DMS114 treated with DMSO at 0.1 percent for 48 hours (cell line): ENCODE results near the gene OR7C1.
"Not testable (repeated sequence)": the region's sequence is repeated elsewhere in the genome, so short reads cannot be mapped to it uniquely, and the experiment has no call there.

Experiments used
- DNase-seq: peaks from one replicate; lab custom pipeline; 2025; ENCODE audit not compliant: unreplicated experiment; lab: John Stamatoyannopoulos, UW

The OR7C1 gene

DNA sequence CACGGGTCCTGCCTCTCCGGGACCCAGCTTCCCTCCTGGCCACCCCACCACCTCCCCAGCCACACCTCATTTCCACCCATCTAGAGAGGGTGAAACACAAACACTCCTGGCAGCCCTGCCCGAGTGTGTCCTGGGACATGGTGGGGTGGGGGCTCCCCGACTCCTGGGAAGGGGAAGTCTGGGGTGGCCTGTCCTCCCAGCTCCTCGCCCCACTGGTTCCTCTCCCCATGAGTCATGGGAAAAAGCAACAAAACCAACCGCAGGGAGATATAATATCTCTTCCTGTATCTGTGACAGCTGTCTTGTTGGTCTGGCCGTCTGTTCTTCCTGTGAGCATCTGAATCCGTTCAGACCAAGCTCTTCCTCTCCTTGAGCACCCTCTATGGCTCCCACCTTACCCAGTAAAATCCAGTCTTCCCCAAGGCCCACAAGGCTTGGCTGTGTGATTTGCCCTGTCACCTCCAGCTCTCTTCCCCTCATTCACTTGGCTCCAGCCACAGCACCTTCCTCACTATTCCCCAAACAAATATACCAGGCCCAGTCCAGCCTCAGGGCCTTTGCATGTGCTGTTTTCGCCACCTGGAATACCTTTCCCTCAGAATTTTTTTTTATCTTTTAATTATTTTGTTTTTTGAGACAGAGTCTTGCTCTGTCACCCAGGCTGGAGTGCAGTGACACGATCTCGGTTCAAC lies 49.7 kb downstream of the OR7C1 start:
- not testable (repeated sequence) for DNase-seq

DNA sequence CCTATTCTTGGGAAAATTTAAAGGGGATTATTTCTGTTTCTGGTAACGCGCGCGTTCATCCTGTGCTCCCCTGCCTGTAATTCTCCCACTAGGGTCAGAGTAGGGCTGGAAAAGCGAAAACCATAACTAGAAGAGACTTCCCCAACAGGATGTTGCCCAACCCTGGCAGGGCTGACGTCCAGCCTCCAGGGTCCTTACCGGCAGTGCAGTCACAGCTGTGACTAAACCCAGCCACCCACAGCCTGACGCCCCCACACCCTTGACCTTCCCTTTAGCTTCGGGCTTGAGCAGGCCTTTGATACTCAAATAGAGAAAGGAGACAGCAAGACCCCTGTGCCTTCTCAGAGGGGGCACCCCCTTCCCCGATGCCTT lies 50.3 kb downstream of the OR7C1 start:
- not testable (repeated sequence) for DNase-seq

DNA sequence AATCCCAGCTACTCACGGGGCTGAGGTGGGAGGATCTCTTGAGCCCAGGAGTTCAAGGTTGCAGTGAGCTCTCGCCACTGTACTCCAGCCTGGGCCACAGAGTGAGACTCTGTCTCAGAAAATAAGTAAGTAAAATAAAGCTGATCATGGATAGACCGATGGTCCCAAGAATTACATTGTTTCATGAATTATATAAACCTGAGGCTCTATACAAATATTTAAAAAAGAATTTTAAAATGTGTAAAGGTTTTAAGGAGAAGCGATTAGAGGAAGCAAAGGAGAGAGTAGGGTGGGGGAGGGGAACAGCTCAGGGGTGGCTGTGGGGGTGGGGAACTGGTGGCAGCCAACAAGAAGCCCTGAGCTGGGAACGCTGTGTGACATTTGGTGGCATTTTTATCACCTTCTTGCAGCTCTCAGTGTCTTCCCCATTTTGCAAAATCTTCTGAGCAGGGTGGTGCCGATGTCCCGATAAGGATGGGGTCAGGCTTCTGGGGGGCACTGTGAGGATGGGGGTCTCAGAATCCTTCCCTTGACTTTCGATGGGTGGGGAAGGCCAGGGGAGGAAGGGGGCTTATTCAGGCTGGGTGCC lies 51.5 kb downstream of the OR7C1 start:
- DNase-seq: not testable (repeated sequence)

DNA sequence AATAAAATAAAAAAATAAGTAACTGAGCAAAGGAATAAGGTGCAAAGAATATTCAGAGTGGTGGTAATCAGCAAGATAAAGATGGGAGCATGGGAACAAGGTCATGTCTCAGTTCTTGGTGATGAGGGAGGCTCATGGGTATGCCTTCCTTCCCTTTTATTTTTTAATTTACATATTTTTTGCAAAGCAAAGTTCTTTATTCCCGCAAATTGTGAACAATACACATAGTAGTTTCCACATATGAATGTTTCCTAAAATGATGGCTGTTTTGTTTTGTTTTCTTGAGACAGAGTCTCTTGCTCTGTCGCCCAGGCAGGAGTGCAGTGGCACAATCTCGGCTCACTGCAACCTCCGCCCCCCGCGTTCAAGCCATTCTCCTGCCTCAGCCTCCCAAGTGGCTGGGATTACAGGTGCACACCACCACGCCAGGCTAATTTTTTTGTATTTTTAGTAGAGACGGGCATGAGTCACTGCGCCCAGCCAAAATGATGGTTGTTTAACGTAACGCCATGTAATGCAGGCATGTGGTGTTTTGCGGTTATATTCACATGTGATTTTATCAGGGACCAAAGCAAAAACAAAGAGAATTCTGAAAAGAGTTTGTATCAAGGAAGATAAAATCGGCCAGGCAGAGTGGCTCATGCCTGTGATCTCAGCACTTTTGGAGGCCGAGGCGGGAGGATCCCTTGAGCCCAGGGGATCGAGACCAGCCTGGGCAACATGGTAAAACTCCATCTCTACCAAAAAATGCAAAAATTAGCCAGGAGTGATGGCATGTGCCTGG lies 52.2 kb downstream of the OR7C1 start:
- no peak for DNase-seq

DNA sequence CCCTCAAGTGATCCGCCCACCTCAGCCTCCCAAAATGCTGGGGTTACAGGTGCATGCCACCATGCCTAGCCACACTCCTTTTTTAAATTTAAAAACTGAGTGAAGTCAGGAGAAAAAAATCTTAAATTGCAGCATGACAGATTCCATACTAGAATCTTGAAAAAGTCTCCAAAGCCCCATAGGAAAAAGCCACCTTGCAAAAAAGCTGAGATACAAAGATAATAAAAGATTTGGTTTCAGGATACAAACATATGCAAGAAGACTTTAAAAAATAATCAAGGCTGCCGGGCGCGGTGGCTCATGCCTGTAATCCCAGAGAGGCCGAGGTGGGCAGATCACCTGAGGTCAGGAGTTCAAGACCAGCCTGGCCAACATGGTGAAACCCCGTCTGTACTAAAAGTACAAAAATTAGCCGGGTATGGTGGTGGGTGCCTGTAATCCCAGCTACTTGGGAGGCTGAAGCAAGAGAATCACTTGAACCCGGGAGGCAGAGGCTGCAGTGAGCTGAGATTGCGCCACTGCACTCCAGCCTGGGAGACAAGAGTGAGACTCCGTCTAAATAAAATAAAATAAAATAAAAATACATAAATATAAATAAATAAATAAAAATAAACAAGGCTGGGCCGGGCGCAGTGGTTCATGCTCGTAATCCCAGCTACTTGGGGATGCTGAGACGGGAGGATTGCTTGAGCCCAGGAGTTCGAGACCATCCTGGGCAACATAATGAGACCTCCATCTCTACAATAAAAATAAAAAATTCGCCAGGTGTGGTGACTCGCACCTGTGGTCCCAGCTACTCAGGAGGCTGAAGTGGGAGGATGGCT lies 53.1 kb downstream of the OR7C1 start:
- DNase-seq: not testable (repeated sequence)

DNA sequence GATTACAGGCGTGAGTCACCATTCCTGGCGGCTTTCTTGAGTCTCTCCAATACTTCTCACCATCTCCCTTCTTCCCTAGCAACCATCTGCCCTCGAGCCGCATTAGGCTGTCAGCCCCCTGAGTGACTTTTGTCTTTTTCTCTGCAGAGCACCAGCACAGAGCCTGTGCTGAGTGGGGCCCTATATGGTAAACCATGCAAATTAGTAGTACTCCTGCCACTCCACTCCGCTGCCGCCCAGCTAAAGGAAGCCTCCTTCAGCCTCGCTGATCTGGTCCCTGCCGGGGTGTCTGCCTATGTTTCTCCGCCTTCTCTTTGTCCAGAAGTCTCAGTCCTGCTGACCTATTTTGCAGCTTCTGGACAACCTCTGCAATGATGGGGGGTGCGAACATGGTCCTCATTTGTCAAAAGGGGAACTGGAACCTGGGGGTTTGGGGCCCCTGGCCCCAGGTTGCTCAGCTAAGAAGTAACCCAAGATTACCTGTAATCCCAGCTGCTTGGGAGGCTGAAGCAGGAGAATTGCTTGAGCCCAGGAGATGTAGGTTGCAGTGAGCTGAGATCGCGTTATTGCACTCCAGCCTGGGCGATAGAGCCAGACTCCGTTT lies 54.3 kb downstream of the OR7C1 start:
- DNase-seq: not testable (repeated sequence)

DNA sequence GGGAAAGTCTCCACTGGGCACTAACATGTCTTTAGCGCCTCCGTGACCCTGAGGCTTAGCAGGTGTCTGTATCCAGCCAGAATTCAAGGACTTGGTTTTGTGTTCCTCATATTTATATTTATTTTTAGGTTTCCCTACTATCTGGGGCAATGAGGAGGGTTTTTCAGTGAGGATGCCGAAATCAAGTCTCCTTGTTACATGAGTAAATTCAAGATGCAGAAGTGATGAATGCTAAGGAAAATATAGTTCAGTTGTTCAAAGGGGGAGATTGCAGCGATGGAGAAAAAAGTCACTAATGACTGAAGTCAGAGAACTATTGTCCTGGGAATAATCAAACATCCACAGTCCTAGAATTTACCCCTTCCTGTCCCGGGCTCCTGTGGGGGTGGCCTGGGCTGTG lies 55.8 kb downstream of the OR7C1 start:
- no peak for DNase-seq

DNA sequence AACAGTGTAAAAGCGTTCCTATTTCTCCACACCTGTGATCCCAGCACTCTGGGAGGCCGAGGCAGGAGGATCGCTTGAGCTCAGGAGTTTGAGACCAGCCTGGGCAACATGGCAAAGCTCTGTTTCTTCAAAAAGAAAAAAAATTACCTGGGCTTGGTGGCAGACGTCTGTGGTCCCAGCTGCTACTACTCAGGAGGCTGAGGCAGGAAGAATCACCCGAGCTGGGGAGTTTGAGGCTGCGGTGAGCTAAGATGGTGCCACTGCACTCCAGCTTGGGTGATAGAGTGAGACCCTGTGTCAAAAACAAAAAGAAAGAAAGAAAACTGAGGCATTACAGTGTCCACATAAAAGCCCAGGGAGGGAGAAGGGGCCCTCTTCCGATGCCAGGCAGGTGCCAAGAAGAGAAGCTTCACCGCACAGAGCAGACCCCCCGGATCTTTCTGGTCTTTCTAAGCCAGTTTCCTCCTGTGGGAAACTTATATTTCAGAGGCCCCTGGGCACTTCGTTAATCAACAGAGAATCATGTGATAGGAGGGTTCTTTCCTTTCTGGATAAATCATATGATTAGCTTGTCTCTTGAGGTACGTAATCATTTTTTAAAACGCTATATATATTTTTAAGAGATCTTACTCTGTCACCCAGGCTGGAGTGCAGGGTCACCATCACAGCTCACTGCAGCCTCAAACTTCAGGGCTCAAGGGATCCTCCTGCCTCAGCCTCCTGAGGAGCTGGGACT lies 56.7 kb downstream of the OR7C1 start, which contains the start of gene ADGRE2:
Gene ADGRE2, minus strand, starts transcription at position 451 of the 736 bp plus-strand sequence. CDS start 1,804 bp downstream, outside the sequence.
- not testable (repeated sequence) for DNase-seq

DNA sequence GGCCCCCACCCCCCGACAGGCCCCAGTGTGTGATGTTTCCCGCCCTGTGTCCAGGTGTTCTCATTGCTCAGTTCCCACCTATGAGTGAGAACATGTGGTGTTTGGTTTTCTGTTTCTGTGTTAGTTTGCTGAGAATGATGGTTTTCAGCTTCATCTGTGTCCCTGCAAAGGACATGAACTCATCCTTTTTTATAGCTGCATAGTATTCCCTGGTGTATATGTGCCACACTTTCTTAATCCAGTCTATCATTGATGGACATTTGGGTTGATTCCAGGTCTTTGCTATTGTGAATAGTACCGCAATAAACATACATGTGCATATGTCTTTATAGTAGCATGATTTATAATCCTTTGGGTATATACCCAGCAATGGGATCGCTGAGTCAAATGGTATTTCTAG lies 57.3 kb downstream of the OR7C1 start:
- not testable (repeated sequence) for DNase-seq

DNA sequence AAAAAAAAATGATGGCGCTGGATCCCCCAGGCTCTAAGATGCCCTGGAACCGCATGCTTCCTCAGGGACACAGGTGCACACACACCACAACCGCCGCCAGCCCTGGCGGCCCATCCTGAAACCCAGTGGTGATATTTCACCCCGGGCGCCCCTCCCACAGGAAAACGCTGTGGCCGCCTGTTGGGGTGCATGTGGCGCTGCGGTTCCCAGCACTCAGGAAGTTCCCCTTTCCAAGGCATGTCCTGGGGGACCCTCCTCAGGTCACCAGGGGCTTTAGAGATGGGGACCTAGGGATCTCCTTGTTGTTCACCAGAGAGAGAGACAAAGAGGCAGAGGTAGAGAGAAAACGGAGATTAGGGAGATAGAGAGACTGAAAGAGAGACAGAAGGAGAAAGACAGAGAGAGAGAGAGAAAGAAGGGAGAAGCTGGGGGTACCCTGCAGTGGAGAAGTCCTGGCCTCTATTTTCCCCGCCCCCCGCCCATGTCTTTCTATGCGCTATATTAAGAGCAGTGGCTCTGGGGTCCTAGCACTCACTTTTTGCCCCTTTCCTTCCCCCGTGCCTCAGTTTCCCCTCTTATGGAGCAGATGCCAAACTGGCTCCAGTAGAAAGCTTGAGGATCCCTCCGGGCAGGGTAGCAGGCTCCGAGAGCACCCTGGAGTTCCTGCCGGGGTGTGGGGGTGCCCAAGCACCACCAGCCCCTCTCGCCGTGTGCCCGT lies 59.0 kb downstream of the OR7C1 start:
- no peak for DNase-seq

DNA sequence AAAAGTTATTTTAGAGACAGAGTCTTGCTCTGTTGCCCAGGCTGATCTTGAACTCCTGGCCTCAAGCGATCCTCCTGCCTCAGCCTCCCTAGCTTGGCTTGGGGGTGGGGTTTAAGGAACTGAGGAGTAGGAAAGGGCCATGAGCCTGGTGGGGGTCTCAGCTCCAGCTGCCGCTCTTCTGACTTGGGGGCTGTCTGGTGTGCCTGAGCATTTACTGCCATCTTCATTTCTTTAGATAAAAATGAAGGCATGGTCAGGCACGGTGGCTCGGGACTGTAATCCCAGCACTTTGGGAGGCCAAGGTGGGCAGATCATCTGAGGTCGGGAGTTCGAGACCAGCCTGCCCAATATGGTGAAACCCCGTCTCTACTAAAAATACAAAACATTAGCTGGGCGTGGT lies 59.7 kb downstream of the OR7C1 start:
- DNase-seq: not testable (repeated sequence)

DNA sequence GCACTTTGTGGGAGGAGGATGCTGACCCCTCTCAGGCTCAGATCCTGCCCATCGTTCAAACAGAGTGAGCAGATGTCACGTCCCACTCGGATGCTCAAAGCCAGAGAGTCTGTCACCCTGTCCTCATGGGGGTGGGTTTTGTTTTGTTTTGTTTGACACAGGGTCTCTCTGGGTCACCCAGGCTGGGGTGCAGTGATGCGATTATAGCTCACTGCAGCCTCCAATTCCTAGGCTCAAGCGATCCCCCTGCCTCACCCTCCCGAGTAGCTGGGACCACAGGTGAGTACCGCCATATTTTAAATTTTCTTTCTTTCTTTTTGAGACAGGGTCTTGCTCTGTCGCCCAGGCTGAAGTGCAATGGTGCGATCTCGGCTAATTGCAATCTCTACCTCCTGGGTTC lies 60.6 kb downstream of the OR7C1 start:
- no peak for DNase-seq

DNA sequence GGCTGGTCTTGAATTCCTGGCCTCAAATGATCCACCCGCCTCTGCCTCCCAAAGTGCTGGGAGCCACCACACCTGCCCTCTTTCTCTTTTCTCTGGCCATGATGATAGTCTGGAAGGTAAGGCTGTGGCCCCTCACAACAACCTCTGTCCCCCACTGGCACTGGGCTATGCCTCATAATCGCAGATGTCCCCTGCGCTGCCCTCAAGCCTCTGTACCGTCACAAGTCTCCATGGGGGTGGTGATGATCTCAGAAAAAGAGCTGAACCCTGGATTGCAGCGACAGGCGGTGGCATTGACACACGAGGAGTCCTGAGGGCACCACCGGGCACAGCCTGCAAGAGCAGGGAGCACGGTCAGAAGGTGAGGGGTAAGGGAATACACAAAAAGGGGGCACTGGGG lies 61.3 kb downstream of the OR7C1 start:
- not testable (repeated sequence) for DNase-seq

DNA sequence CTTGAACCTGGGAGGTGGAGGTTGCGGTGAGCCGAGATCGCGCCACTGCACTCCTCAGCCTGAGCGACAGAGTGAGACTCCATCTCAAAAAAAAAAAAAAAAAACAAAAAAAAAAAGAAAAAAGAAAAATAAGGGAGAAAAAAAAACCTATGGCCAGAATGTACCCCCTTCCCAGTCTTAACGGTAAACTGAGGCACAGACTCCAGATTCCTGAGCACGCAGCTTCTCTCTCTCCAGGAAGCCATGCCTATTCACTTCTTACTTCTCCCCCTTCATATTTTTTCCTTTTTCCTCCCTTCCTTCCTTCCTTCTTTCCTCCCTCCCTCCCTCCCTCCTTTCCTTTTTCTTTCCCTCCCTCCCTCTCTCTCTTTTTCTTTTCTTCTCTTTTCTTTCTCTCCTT lies 62.0 kb downstream of the OR7C1 start:
- DNase-seq: no peak

DNA sequence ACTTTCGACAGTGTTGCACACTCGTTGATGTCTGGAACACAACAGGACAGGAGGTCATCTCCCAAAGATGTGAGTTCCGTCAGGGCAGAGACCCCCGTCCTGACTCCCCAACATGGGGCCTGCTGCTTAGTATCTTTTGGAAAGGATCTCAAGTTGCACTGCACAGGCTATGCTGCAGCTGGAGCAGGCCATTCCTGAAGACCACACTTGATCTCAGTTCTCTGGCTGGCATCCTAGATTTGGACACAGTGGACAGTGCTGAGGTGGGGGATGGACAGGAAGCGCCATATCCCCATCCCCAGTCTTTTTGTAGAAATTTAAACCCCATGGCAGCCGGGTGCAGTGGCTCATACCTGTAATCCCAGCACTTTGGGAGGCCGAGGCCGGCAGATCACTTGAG lies 62.5 kb downstream of the OR7C1 start:
- no peak for DNase-seq

DNA sequence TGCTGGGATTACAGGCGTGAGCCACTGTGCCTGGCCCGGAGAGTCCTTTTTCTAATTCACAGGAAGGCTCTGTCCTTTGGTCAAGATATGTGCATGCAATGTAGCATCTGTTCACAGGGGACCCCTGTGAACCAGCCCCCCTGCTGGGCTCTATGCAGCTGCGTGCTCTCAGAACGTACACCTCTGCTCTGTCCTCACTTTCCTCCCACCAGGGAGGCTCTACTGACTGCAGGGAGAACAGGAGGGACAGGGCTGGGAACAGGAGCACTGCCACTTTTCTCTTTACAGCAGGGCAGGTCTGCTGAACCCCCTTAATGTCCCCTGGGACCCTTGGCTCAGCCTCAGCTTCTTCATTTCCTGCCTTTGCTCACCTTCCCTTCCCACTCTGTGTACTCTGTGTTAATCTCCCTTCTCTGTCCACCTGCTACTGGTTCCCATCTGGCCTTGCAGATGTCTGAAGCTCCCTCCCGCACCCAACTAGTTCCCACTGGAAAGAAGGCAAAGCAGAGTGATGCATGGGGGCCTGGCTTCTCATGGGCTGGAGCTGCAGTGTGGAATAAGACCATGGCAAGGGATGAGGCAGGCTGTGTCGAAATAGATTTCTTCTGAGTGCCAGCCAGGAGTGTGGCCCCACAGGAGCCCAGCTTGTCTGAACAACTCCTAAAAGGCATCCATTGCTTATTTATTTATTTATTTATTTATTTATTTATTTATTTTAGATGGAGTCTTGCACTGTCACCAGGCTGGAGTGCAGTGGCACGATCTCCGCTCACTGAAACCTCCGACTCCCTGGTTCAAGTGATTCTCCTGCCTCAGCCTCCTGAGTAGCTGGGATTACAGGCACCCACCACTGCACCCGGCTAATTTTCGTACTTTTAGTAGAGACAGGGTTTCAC lies 63.8 kb downstream of the OR7C1 start:
- DNase-seq: no peak

DNA sequence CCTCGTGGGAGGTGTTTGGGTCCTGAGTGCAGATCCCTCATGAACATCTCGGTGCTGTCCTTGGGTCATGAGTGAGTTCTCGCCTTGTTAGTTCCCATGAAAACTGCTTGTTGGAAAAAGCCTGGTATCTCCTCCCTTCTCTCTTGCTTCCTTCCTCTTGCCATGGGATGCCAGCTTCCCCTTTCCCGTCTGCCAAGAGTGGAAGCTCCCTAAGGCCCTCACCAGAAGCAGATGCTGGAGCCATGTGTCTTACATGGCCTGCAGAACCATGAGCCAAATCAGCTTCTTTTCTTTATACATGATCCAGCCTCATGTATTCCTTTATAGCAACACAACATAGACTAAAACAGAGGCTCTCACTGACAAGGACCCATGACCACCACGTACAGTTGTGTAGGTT lies 64.8 kb downstream of the OR7C1 start:
- DNase-seq: no peak

DNA sequence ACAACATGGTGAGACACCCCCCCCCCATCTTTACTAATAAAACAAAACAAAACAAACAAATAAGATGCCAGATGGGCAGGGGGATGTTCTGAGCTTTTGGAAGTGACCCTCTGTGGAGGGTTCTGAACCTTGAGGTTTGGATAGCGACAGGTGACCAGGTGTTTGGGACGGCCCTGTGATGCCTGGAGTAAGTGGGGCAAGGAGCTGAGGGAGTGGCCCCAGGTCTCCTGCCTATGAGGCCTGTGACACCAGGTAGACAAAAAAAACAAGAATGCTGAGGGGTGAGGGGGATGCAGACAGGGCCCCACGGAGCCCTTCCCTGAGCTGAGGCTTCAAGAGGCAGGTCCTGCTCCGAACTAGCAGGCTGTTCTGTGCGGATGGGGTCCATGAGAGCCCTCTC lies 65.8 kb downstream of the OR7C1 start:
- no peak for DNase-seq
